HCT116 (cell line): ENCODE measurements around the gene SLX9.

Experiments
- CTCF ChIP-seq, 3 experiments: fragments of 200-600 bp in 1 of 3; sonication (generic) in 1 of 3; IDR thresholded peaks in 2 of 3; conservative IDR thresholded peaks in 1 of 3; 2 replicates each; pipeline ENCODE4 v1.5.1; 2012 to 2017; ENCODE audit warnings: low read depth in 2 of 3, low read length in 2 of 3, antibody characterized with exemption in 1 of 3, borderline replicate concordance in 1 of 3, control low read depth in 1 of 3, mild to moderate bottlenecking in 1 of 3, mixed read lengths in 1 of 3, mixed run types in 1 of 3, moderate library complexity in 1 of 3; ENCODE audit not compliant: insufficient read depth in 1 of 3
- EZH2 ChIP-seq: fragments of 200-600 bp; sonication (generic); IDR thresholded peaks from 2 replicates; pipeline ENCODE4 v1.6.1; 2017; ENCODE audit warnings: antibody characterized with exemption, mixed run types
- POLR2AphosphoS5 ChIP-seq: IDR thresholded peaks from 2 replicates; pipeline ENCODE4 v1.6.1; 2011; ENCODE audit warnings: mild to moderate bottlenecking, low read depth, low read length, moderate library complexity

DNA sequence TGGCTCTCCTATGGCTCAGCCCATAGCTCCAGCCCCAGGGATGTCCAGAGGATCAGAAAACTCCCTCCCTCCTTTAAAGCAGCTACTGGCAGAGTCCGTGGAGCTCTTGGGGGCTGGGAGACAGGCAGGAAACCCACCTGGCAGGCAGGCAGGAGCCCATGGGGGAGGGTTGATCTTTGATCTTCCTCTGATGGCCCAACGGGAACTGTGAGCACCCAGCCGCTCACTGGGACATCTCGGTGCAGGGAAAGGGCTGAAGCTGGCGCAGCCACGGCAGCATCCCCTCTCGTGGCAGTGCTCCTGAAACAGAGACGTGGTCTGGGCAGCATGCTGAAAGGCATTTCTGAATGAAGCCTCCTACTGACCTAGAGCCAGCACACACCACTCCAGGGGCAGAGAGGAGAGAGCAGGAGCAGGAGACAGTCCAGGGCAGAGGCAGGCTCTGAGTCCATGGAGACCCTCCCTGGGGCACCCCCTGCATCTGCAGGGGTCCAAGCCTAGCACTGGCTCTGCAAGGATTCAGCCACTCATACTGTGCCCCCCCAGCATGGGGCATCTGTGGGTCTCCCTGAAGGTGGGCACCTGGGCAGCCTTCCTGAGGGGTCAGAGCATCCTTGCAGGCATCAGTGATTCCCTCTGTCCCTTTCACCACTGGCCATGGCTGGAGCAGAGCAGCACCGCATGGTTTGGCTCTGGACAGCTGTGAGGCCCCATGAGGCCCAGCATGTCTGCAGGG is 4.9 kb upstream of the SLX9 start:
- TF ChIP-seq CTCF (IDR thresholded peaks at IDR 0.05 in 2 of 3, conservative IDR thresholded peaks at IDR 0.05 in 1 of 3; ENCODE audit: borderline replicate concordance in 1 of 3, insufficient read depth in 1 of 3, low read depth in 2 of 3, low read length in 2 of 3) (no peak), EZH2 (no peak), POLR2AphosphoS5 (no peak)
